22Rv1 (cell line): ENCODE measurements around the gene NUTM1.

Experiments
- ZFX ChIP-seq: fragments of 450-650 bp; IDR thresholded peaks from 2 replicates; pipeline ENCODE4 v1.6.1; 2017; ENCODE audit warnings: antibody characterized with exemption, borderline replicate concordance
- TF ChIP-seq, protein P1 (sequence below): fragments of 450-650 bp; IDR thresholded peaks from 2 replicates; pipeline ENCODE4 v1.5.1; 2017; ENCODE audit warnings: mild to moderate bottlenecking

DNA sequence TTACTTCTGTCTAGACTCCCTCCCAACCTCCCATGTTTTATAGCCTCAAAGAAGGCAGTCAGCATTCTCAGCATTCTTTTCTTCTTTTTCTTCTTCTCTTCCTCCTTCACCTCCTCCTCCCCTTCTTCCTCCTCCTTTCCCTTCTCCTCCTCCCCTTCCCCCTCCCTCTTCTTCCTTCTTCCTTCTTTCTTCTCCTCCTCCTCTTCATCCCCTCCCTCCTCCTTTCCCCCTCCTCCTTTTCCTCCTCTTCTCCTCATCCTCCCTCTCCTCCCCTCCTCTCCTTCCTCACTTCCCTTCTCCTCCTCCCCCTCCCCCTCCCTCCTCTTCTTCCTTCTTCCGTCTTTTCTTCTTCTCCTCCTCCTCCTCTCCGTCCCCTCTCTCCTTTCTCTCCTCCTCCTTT, 27.5 kb downstream of the NUTM1 start:
- TF ChIP-seq, protein P1, sequence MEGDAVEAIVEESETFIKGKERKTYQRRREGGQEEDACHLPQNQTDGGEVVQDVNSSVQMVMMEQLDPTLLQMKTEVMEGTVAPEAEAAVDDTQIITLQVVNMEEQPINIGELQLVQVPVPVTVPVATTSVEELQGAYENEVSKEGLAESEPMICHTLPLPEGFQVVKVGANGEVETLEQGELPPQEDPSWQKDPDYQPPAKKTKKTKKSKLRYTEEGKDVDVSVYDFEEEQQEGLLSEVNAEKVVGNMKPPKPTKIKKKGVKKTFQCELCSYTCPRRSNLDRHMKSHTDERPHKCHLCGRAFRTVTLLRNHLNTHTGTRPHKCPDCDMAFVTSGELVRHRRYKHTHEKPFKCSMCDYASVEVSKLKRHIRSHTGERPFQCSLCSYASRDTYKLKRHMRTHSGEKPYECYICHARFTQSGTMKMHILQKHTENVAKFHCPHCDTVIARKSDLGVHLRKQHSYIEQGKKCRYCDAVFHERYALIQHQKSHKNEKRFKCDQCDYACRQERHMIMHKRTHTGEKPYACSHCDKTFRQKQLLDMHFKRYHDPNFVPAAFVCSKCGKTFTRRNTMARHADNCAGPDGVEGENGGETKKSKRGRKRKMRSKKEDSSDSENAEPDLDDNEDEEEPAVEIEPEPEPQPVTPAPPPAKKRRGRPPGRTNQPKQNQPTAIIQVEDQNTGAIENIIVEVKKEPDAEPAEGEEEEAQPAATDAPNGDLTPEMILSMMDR = no peak
- TF ChIP-seq ZFX = no peak
